H9 (cell line): ENCODE data around the gene DNER. TPM values are rescaled to one million over a fixed set of nuclear protein-coding genes. Genes with fewer than 3 reads are reported as not detected.

Experiments
- DNase-seq: peaks from one replicate; pipeline ENCODE4 v3.0.0-alpha.2; 2017
- H2AFZ ChIP-seq: one replicate; pipeline ENCODE4 v1.6.1; 2013; ENCODE audit warnings: mild to moderate bottlenecking, low read length, control low read depth, moderate library complexity
- H2AK5ac ChIP-seq: 2 replicates; pipeline ENCODE4 v1.6.1; 2013; ENCODE audit warnings: low read length, control low read depth, mixed read lengths; ENCODE audit not compliant: insufficient read length
- H2BK120ac ChIP-seq: one replicate; pipeline ENCODE4 v1.6.1; 2013; ENCODE audit warnings: low read depth, mild to moderate bottlenecking, low read length, control low read depth, inconsistent platforms; ENCODE audit not compliant: poor library complexity, severe bottlenecking
- H2BK12ac ChIP-seq: 2 replicates; pipeline ENCODE4 v1.6.1; 2013; ENCODE audit warnings: low read length, control low read depth, mixed read lengths, low read depth; ENCODE audit not compliant: insufficient read length
- H2BK15ac ChIP-seq: 2 replicates; pipeline ENCODE4 v1.6.1; 2013; ENCODE audit warnings: low read depth, low read length, control low read depth
- H2BK20ac ChIP-seq: one replicate; pipeline ENCODE4 v1.6.1; 2013; ENCODE audit warnings: low read depth, mild to moderate bottlenecking, low read length, control low read depth, inconsistent platforms; ENCODE audit not compliant: poor library complexity, severe bottlenecking
- H2BK5ac ChIP-seq: 2 replicates; pipeline ENCODE4 v1.6.1; 2013; ENCODE audit warnings: low read length, control low read depth, mixed read lengths; ENCODE audit not compliant: insufficient read length
- H3K14ac ChIP-seq: 2 replicates; pipeline ENCODE4 v1.6.1; 2013; ENCODE audit warnings: low read length, control low read depth; ENCODE audit not compliant: insufficient read depth
- H3K18ac ChIP-seq: 2 replicates; pipeline ENCODE4 v1.6.1; 2013; ENCODE audit warnings: low read depth, mild to moderate bottlenecking, mixed read lengths, low read length, control low read depth; ENCODE audit not compliant: insufficient read length
- H3K23ac ChIP-seq: 2 replicates; pipeline ENCODE4 v1.6.1; 2013; ENCODE audit warnings: low read length, control low read depth, mixed read lengths, low read depth; ENCODE audit not compliant: insufficient read length
- H3K23me2 ChIP-seq: 2 replicates; pipeline ENCODE4 v1.6.1; 2013; ENCODE audit warnings: low read depth, mild to moderate bottlenecking, mixed read lengths, low read length, control low read depth; ENCODE audit not compliant: insufficient read length, poor library complexity, severe bottlenecking
- H3K27ac ChIP-seq: 2 replicates; pipeline ENCODE4 v1.5.1; 2013; ENCODE audit warnings: low read length, control low read depth, mixed read lengths, low read depth; ENCODE audit not compliant: insufficient read length
- H3K27me3 ChIP-seq: 2 replicates; pipeline ENCODE4 v1.6.1; 2013; ENCODE audit warnings: low read length, control low read depth, inconsistent platforms; ENCODE audit not compliant: insufficient read depth
- H3K4ac ChIP-seq: 2 replicates; pipeline ENCODE4 v1.6.1; 2013; ENCODE audit warnings: low read depth, mild to moderate bottlenecking, control low read depth, inconsistent platforms, low read length, moderate library complexity
- H3K4me1 ChIP-seq: 2 replicates; pipeline ENCODE4 v1.6.1; 2013; ENCODE audit warnings: low read length, control low read depth, inconsistent platforms; ENCODE audit not compliant: insufficient read depth
- H3K4me2 ChIP-seq: 2 replicates; pipeline ENCODE4 v1.6.1; 2013; ENCODE audit warnings: low read length, control low read depth, mixed read lengths; ENCODE audit not compliant: insufficient read length, insufficient read depth
- H3K56ac ChIP-seq: 2 replicates; pipeline ENCODE4 v1.6.1; 2013; ENCODE audit warnings: low read depth, mild to moderate bottlenecking, mixed read lengths, low read length, control low read depth; ENCODE audit not compliant: insufficient read length
- H3K79me1 ChIP-seq: 2 replicates; pipeline ENCODE4 v1.6.1; 2013; ENCODE audit warnings: low read depth, mild to moderate bottlenecking, moderate library complexity, low read length, control low read depth, inconsistent platforms; ENCODE audit not compliant: insufficient read depth, poor library complexity, severe bottlenecking
- H3K79me2 ChIP-seq: 2 replicates; pipeline ENCODE4 v1.6.1; 2013; ENCODE audit warnings: low read length, control low read depth, inconsistent platforms; ENCODE audit not compliant: insufficient read depth
- H3K9ac ChIP-seq: 2 replicates; pipeline ENCODE4 v1.6.1; 2013; ENCODE audit warnings: low read length, control low read depth, mixed read lengths; ENCODE audit not compliant: insufficient read length; ENCODE audit errors: extremely low read depth
- H3K9me3 ChIP-seq: one replicate; pipeline ENCODE4 v1.6.1; 2013; ENCODE audit warnings: low read depth, low read length, inconsistent platforms; ENCODE audit not compliant: control insufficient read depth
- H3T11ph ChIP-seq: one replicate; pipeline ENCODE4 v1.6.1; 2013; ENCODE audit warnings: mild to moderate bottlenecking, low read length, control low read depth, inconsistent platforms
- H4K20me1 ChIP-seq: one replicate; pipeline ENCODE4 v1.6.1; 2013; ENCODE audit not compliant: control insufficient read depth, insufficient read length, insufficient read depth
- H4K5ac ChIP-seq: 2 replicates; pipeline ENCODE4 v1.6.1; 2013; ENCODE audit warnings: low read depth, mild to moderate bottlenecking, mixed read lengths, low read length, control low read depth; ENCODE audit not compliant: insufficient read length
- H4K8ac ChIP-seq: replicated peaks from 2 replicates; pipeline ENCODE4 v1.6.1; 2013; ENCODE audit warnings: low read length, control low read depth, mixed read lengths, low read depth; ENCODE audit not compliant: insufficient read length
- H4K91ac ChIP-seq: 2 replicates; pipeline ENCODE4 v1.6.1; 2013; ENCODE audit warnings: low read depth, mild to moderate bottlenecking, moderate library complexity, mixed read lengths, low read length, control low read depth; ENCODE audit not compliant: insufficient read length
- H3K27ac Mint-ChIP-seq, 3 experiments: 2 replicates in 2 of 3; 3 replicates in 1 of 3; pipeline ENCODE4 v1.8.0; 2020 to 2021; ENCODE audit warnings: mixed read lengths in 3 of 3, mild to moderate bottlenecking in 1 of 3, moderate library complexity in 1 of 3
- H3K27me3 Mint-ChIP-seq: 2 replicates; pipeline ENCODE4 v1.8.0; 2021; ENCODE audit warnings: low read depth, mild to moderate bottlenecking, moderate library complexity, mixed read lengths
- H3K36me3 Mint-ChIP-seq, 3 experiments: 2 replicates in 2 of 3; 3 replicates in 1 of 3; pipeline ENCODE4 v1.8.0; 2020 to 2021; ENCODE audit warnings: low read depth in 3 of 3, mixed read lengths in 3 of 3; ENCODE audit not compliant: insufficient read depth in 1 of 3
- H3K4me1 Mint-ChIP-seq, 2 experiments: 2 replicates each; pipeline ENCODE4 v1.8.0; 2020; ENCODE audit warnings: mixed read lengths in 2 of 2
- H3K4me3 Mint-ChIP-seq, 2 experiments: 2 replicates in 1 of 2; 3 replicates in 1 of 2; pipeline ENCODE4 v1.8.0; 2020 to 2021; ENCODE audit warnings: mild to moderate bottlenecking in 2 of 2, mixed read lengths in 2 of 2, moderate library complexity in 1 of 2
- H3K9me3 Mint-ChIP-seq, 2 experiments: 2 replicates in 1 of 2; 3 replicates in 1 of 2; pipeline ENCODE4 v1.8.0; 2020; ENCODE audit warnings: mild to moderate bottlenecking in 2 of 2, mixed read lengths in 2 of 2, moderate library complexity in 1 of 2
- WGBS: extraction: QIAGEN DNeasy Blood & Tissue Kit; methylation state at CpG from one replicate; pipeline ENCODE4 v1.1.7; 2013; ENCODE audit warnings: missing lambda C conversion rate, low lambda C conversion rate, mixed read lengths; ENCODE audit not compliant: insufficient read length; ENCODE audit errors: extremely low coverage; 5-methylcytosine and 5-hydroxymethylcytosine counted together
- total RNA-seq: library from RNA; stranded (reverse); gene quantifications from 2 replicates; pipeline ENCODE4 v1.2.1, GENCODE V29; 2021
- TF ChIP-seq, protein P1 (sequence below): fragments of 200-600 bp; sonication (generic); conservative IDR thresholded peaks from 3 replicates; pipeline ENCODE4 v1.8.0; 2021; ENCODE audit warnings: antibody characterized with exemption, mild to moderate bottlenecking

Gene DNER
- total RNA-seq, 1 experiment from 2014 or later = 1.0 TPM

- Histone ChIP-seq H3K4me2 (no peak overlapping the region), H3T11ph (no peak overlapping the region), H2AK5ac (no peak overlapping the region), H3K23ac (no peak overlapping the region), H2BK15ac (no peak overlapping the region), H4K8ac (no peak overlapping the region), H4K20me1 (no peaks in the 10 kb centered on the region), H2BK20ac (no peak overlapping the region), H3K56ac (no peak overlapping the region), H2BK12ac (no peak overlapping the region), H3K14ac (no peak overlapping the region), H3K23me2 (no peaks in the 10 kb centered on the region), H3K27me3 (no peaks in the 10 kb centered on the region; the same call in 1 of the 2 replicates), H4K5ac (no peak overlapping the region), H3K79me2 (no peaks in the 10 kb centered on the region), H3K18ac (no peak overlapping the region), H3K4me1 (no peaks in the 10 kb centered on the region), H2BK5ac (no peak overlapping the region), H3K79me1 (no peaks in the 10 kb centered on the region), H3K9ac (no peak overlapping the region), H3K27ac (no peak overlapping the region), H3K9me3 (no peaks in the 10 kb centered on the region), H2BK120ac (no peak overlapping the region), H4K91ac (no peak overlapping the region), H3K4ac (no peak overlapping the region), H2AFZ (no peak overlapping the region)
- H3K9me3 Mint-ChIP-seq = peaks cover 0 to 2% of the 10 kb centered on the region in 2 experiments; a peak in 2 of 5 replicates
- H3K4me3 Mint-ChIP-seq = no peak overlapping the region
- 0 out of 7 replicates have a peak, but pooled peaks cover 0 to 2% (median 0%) of the 10 kb centered on the region in 3 experiments for H3K36me3 Mint-ChIP-seq
- no peaks in the 10 kb centered on the region for H3K4me1 Mint-ChIP-seq
- no peak overlapping the region for H3K27ac Mint-ChIP-seq
- no peak for DNase-seq
- no peaks in the 10 kb centered on the region for H3K27me3 Mint-ChIP-seq
- TF ChIP-seq, protein P1, sequence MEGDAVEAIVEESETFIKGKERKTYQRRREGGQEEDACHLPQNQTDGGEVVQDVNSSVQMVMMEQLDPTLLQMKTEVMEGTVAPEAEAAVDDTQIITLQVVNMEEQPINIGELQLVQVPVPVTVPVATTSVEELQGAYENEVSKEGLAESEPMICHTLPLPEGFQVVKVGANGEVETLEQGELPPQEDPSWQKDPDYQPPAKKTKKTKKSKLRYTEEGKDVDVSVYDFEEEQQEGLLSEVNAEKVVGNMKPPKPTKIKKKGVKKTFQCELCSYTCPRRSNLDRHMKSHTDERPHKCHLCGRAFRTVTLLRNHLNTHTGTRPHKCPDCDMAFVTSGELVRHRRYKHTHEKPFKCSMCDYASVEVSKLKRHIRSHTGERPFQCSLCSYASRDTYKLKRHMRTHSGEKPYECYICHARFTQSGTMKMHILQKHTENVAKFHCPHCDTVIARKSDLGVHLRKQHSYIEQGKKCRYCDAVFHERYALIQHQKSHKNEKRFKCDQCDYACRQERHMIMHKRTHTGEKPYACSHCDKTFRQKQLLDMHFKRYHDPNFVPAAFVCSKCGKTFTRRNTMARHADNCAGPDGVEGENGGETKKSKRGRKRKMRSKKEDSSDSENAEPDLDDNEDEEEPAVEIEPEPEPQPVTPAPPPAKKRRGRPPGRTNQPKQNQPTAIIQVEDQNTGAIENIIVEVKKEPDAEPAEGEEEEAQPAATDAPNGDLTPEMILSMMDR = no peak
- no CpG with 5 or more reads among the region's 3 CpGs for WGBS
These were observed 343.3 kb downstream of the DNER start for GRCh38 chr2:229371086-229371485.
